ENCODE measurements around the gene AKT3.
A peak's percentile ranks its signal among the peaks of the same experiment; 100 is the strongest.

Gene AKT3

DNA sequence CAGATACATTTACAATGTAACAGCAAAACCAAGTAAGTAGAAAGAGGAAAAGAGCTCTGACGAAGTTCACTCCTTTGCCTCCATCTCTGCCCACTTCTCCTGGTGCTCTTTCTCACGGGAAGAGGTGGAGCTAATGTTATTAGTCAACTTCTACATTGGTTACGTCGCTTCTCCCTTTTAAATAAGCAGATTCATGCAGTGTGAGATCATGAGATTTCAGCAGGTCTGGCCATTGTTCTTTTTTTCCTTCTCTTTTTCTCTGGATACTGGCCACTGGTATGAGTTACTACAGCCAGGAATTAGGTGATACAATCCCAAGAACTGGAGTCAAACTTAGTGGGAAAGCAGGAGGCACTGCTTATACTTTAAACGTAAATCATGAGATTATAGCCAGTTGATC is 207.1 kb downstream of the AKT3 start:
- DNase-seq (ENCODE audit: low read depth in 2 of 2), result peak; percentile 39 to 94
- H3K4me3 ChIP-seq (replicated peaks in 1 of 2; ENCODE audit: low read depth in 2 of 2, low read length in 2 of 2), result no peak overlapping the region
- TF ChIP-seq, protein P1, sequence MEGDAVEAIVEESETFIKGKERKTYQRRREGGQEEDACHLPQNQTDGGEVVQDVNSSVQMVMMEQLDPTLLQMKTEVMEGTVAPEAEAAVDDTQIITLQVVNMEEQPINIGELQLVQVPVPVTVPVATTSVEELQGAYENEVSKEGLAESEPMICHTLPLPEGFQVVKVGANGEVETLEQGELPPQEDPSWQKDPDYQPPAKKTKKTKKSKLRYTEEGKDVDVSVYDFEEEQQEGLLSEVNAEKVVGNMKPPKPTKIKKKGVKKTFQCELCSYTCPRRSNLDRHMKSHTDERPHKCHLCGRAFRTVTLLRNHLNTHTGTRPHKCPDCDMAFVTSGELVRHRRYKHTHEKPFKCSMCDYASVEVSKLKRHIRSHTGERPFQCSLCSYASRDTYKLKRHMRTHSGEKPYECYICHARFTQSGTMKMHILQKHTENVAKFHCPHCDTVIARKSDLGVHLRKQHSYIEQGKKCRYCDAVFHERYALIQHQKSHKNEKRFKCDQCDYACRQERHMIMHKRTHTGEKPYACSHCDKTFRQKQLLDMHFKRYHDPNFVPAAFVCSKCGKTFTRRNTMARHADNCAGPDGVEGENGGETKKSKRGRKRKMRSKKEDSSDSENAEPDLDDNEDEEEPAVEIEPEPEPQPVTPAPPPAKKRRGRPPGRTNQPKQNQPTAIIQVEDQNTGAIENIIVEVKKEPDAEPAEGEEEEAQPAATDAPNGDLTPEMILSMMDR (IDR thresholded peaks at IDR 0.05; ENCODE audit: low read depth, low read length), result no peak

GRCh38 chr1:243639027-243639658 is 210.9 kb downstream of the AKT3 start:
- no peak overlapping the region for H3K4me3 ChIP-seq (replicated peaks in 1 of 2; ENCODE audit: low read depth in 2 of 2, low read length in 2 of 2)
- TF ChIP-seq, protein P1 (IDR thresholded peaks at IDR 0.05; ENCODE audit: low read depth, low read length), result no peak
- no peak for DNase-seq (ENCODE audit: low read depth in 2 of 2)

DNA sequence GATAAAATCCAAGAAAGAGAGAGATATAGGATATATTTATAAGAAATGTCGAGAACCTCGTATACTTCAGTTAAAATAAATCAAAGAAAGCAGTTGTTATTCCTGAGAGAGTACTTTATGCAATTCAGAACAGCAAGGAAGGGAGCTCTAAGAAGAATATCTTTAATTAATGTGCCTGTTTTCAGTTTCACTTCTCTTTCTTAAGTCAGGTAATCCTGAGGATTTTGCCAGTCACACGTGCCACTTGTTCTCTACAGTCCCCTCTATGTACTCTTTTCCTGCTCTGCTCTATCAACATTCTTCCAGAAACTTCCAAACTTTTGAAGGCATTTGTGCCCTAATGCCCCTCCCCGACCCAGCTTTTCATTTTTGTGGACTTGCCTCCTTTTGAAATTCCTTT is 211.9 kb downstream of the AKT3 start:
- DNase-seq (ENCODE audit: low read depth in 2 of 2), result no peak

DNA sequence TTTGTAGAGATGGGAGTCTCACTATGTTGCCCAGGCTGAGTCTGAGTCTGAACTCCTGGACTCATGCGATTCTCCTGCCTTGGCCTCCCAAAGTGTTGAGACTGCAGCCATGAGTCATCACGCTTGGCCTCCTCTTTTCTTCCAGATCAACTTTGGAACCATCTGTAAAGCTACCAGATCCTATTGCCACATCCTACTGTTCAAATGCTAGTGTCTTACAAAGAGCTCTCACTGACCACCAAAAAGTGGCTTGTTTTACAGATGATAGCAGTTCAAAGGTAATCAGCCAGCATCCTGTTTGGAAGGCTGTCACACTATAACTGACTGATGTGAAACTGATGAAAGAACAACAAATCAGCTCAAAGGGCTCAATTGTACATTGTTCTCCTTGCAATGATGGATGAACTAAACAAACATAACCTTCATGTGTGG is 221.6 kb downstream of the AKT3 start:
- DNase-seq (ENCODE audit: low read depth in 2 of 2), result peak in 1 of 2 donors; percentile 29
- no peak overlapping the region for H3K4me3 ChIP-seq (replicated peaks in 1 of 2; ENCODE audit: low read depth in 2 of 2, low read length in 2 of 2)
- TF ChIP-seq, protein P1 (IDR thresholded peaks at IDR 0.05; ENCODE audit: low read depth, low read length), result no peak

More for the DNA sequence above, 211.9 kb downstream of the AKT3 start:
- H3K4me3 ChIP-seq (replicated peaks in 1 of 2; ENCODE audit: low read depth in 2 of 2, low read length in 2 of 2), result no peak overlapping the region
- TF ChIP-seq, protein P1 (IDR thresholded peaks at IDR 0.05; ENCODE audit: low read depth, low read length), result no peak

GRCh38 chr1:243623841-243624240 is 226.2 kb downstream of the AKT3 start:
- TF ChIP-seq, protein P1 (IDR thresholded peaks at IDR 0.05; ENCODE audit: low read depth, low read length), result no peak
- DNase-seq (ENCODE audit: low read depth in 2 of 2), result peak; percentile 5 to 70
- H3K4me3 ChIP-seq (replicated peaks in 1 of 2; ENCODE audit: low read depth in 2 of 2, low read length in 2 of 2), result no peak overlapping the region

- TF ChIP-seq, protein P1 (IDR thresholded peaks at IDR 0.05; ENCODE audit: low read depth, low read length), result no peak
Measured at GRCh38 chr1:243621973-243622372, 228.1 kb downstream of the AKT3 start.

DNA sequence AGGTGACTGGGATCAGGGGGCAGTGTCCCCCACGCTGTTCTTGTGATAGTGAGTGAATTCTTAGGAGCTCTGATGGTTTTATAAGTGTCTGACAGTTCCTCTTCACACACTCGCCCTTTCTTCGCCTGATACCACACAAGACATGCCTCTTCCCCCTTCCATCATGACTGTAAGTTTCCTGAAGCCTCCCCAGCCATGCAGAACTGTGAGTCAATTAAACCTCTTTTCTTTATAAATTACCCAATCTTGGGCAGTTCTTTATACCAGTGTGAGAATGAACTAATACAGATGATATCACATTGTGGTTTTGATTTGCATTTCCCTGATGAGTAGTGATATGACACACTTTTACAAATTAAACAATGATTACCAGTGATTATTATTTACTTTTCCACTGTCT is 229.9 kb downstream of the AKT3 start:
- TF ChIP-seq, protein P1 (IDR thresholded peaks at IDR 0.05; ENCODE audit: low read depth, low read length), result no peak
- no peak overlapping the region for H3K4me3 ChIP-seq (replicated peaks in 1 of 2; ENCODE audit: low read depth in 2 of 2, low read length in 2 of 2)
- DNase-seq (ENCODE audit: low read depth in 2 of 2), result no peak

More at GRCh38 chr1:243621973-243622372, 228.1 kb downstream of the AKT3 start:
- no peak overlapping the region for H3K4me3 ChIP-seq (replicated peaks in 1 of 2; ENCODE audit: low read depth in 2 of 2, low read length in 2 of 2)
- peak in 1 of 2 donors; percentile 10 for DNase-seq (ENCODE audit: low read depth in 2 of 2)
